ENCODE data around the gene PRR14L.

GRCh38 chr22:31631436-31631835 is 118.5 kb downstream of the PRR14L start:
- TF ChIP-seq CTCF (IDR thresholded peaks at IDR 0.05) (no peak), ZFX (IDR thresholded peaks at IDR 0.05; ENCODE audit: borderline replicate concordance) (no peak)

All from 22Rv1 (cell line).